LNCaP clone FGC (cell line): ENCODE measurements around the gene SASH1.
"Not testable (repeated sequence)": the region's sequence is repeated elsewhere in the genome, so short reads cannot be mapped to it uniquely, and the experiment has no call there.

Source experiments
- DNase-seq: peaks from one replicate; pipeline ENCODE4 v3.0.0-alpha.2; 2011; ENCODE audit warnings: low read depth
- H3K4me3 ChIP-seq: 2 replicates; pipeline ENCODE4 v1.5.1; 2011; ENCODE audit warnings: mild to moderate bottlenecking, low read depth, low read length, control low read depth
- CTCF ChIP-seq: IDR thresholded peaks from 2 replicates; pipeline ENCODE4 v1.5.1; 2012; ENCODE audit warnings: mild to moderate bottlenecking; ENCODE audit not compliant: control insufficient read depth, insufficient read depth; ENCODE audit errors: extremely low read depth

SASH1 gene

GRCh38 chr6:148577687-148578488 is 235.2 kb downstream of the SASH1 start:
- DNase-seq, result peak; percentile 63
- no peak overlapping the region for H3K4me3 ChIP-seq
- peak; percentile 100 for TF ChIP-seq CTCF

- no peak overlapping the region for H3K4me3 ChIP-seq
- TF ChIP-seq CTCF, result no peak
- DNase-seq, result no peak
Observed at GRCh38 chr6:148578489-148578814, 235.8 kb downstream of the SASH1 start.

GRCh38 chr6:148578837-148579565 is 236.4 kb downstream of the SASH1 start:
- H3K4me3 ChIP-seq, result no peak overlapping the region
- DNase-seq, result no peak
- no peak for TF ChIP-seq CTCF

GRCh38 chr6:148580442-148580841 is 237.8 kb downstream of the SASH1 start:
- no peak overlapping the region for H3K4me3 ChIP-seq
- peak; percentile 6 for DNase-seq
- TF ChIP-seq CTCF, result no peak

GRCh38 chr6:148583631-148584030 is 241.0 kb downstream of the SASH1 start:
- no peak for TF ChIP-seq CTCF
- H3K4me3 ChIP-seq, result no peak overlapping the region
- DNase-seq, result no peak

GRCh38 chr6:148585641-148586040 is 243.0 kb downstream of the SASH1 start:
- not testable (repeated sequence) for H3K4me3 ChIP-seq, DNase-seq

GRCh38 chr6:148590883-148591282 is 248.2 kb downstream of the SASH1 start:
- no peak for TF ChIP-seq CTCF
- no peak for DNase-seq
- no peak overlapping the region for H3K4me3 ChIP-seq
